ENCODE measurements around the gene ANKRD13D. TPM values are rescaled to one million over a fixed set of nuclear protein-coding genes. Genes with fewer than 3 reads are reported as not detected.

ANKRD13D gene
- total RNA-seq, 2 experiments from 2014 or later: 148 to 172 TPM

GRCh38 chr11:67300256-67300755, 11.2 kb downstream of the ANKRD13D start:
- ATAC-seq: no peak
- peaks cover 40% of the 10 kb centered on the region for H3K36me3 Mint-ChIP-seq
- no peak for DNase-seq
- no peaks in the 10 kb centered on the region for H3K27me3 Mint-ChIP-seq
- no peak overlapping the region for H3K4me3 Mint-ChIP-seq
- no peak overlapping the region for H3K27ac Mint-ChIP-seq
- H3K9me3 Mint-ChIP-seq (ENCODE audit: low read depth): peaks cover 8% of the 10 kb centered on the region
- H3K4me1 Mint-ChIP-seq: peaks cover 16% of the 10 kb centered on the region
- CTCF ChIA-PET: interaction anchor here (0.7 kb wide), 1 partner anchor 12 kb away, joined by 3 read pairs; no protein-coding TSS in a partner anchor

- no peak for ATAC-seq
- Mint-ChIP-seq H3K4me3 (no peak overlapping the region), H3K36me3 (peaks cover 35% of the 10 kb centered on the region), H3K4me1 (peaks cover 16% of the 10 kb centered on the region), H3K27me3 (no peaks in the 10 kb centered on the region), H3K27ac (no peak overlapping the region), H3K9me3 (ENCODE audit: low read depth) (peaks cover 8% of the 10 kb centered on the region)
- CTCF ChIA-PET: interaction anchor here (0.7 to 3.1 kb wide), 3 partner anchors 11 to 34 kb away, joined by 3 to 9 read pairs (median 3); partner anchors contain the start of gene ANKRD13D
- no peak for DNase-seq
Observed at GRCh38 chr11:67300756-67301312, 11.7 kb downstream of the ANKRD13D start.

- no peak overlapping the region for H3K27ac Mint-ChIP-seq
Observed at GRCh38 chr11:67301313-67301921, 12.3 kb downstream of the ANKRD13D start.

GRCh38 chr11:67301951-67302516, 12.9 kb downstream of the ANKRD13D start:
- H3K27ac Mint-ChIP-seq: no peak overlapping the region
- peaks cover under 1% of the 10 kb centered on the region for H3K9me3 Mint-ChIP-seq (ENCODE audit: low read depth)
- ATAC-seq: no peak
- peaks cover 13% of the 10 kb centered on the region for H3K4me1 Mint-ChIP-seq
- no peak for DNase-seq
- no peaks in the 10 kb centered on the region for H3K27me3 Mint-ChIP-seq
- no peak overlapping the region for H3K4me3 Mint-ChIP-seq
- CTCF ChIA-PET: interaction anchor here (1.2 to 4.4 kb wide), 6 partner anchors 8 to 44 kb away, joined by 3 to 29 read pairs (median 10); partner anchors contain the start of gene ANKRD13D
- peaks cover 23% of the 10 kb centered on the region for H3K36me3 Mint-ChIP-seq

More at GRCh38 chr11:67301313-67301921, 12.3 kb downstream of the ANKRD13D start:
- Mint-ChIP-seq H3K36me3 (peaks cover 29% of the 10 kb centered on the region), H3K4me1 (peaks cover 13% of the 10 kb centered on the region), H3K27me3 (no peaks in the 10 kb centered on the region), H3K4me3 (no peak overlapping the region), H3K9me3 (ENCODE audit: low read depth) (peaks cover 4% of the 10 kb centered on the region)
- CTCF ChIA-PET: interaction anchor here (0.9 to 4.4 kb wide), 5 partner anchors 8 to 39 kb away, joined by 3 to 29 read pairs (median 10); partner anchors contain the start of gene ANKRD13D
- DNase-seq: no peak
- ATAC-seq: no peak

GRCh38 chr11:67302571-67303131, 13.5 kb downstream of the ANKRD13D start:
- Mint-ChIP-seq H3K9me3 (ENCODE audit: low read depth) (no peaks in the 10 kb centered on the region), H3K4me3 (peak overlapping the region; percentile 41), H3K36me3 (peaks cover 21% of the 10 kb centered on the region), H3K27me3 (no peaks in the 10 kb centered on the region), H3K27ac (peak overlapping the region; percentile 24), H3K4me1 (peaks cover 13% of the 10 kb centered on the region)
- CTCF ChIA-PET: interaction anchor here (0.7 to 4.4 kb wide), 9 partner anchors 9 to 43 kb away, joined by 3 to 29 read pairs (median 9); partner anchors contain the start of gene ANKRD13D
- ATAC-seq (peak; percentile 2), DNase-seq (no peak)

GRCh38 chr11:67303132-67303834, 14.2 kb downstream of the ANKRD13D start, which contains the start of gene SSH3:
TSS of gene SSH3 (plus strand) at chr11:67303530. CDS start at chr11:67303626, 96 bp downstream.
- DNase-seq (peak; percentile 67), ATAC-seq (peak; percentile 92)
- Mint-ChIP-seq H3K9me3 (ENCODE audit: low read depth) (no peaks in the 10 kb centered on the region), H3K4me3 (peak within 1 kb of the TSS; percentile 69), H3K36me3 (peaks cover 15% of the 10 kb centered on the region), H3K4me1 (peaks cover 12% of the 10 kb centered on the region), H3K27me3 (no peaks in the 10 kb centered on the region), H3K27ac (peak within 1 kb of the TSS; percentile 24)
- CTCF ChIA-PET: interaction anchor here (0.7 to 4.4 kb wide), 9 partner anchors 10 to 43 kb away, joined by 3 to 29 read pairs (median 9); partner anchors contain the start of gene ANKRD13D

- DNase-seq: no peak
- H3K36me3 Mint-ChIP-seq: peaks cover 10% of the 10 kb centered on the region
- peaks cover 11% of the 10 kb centered on the region for H3K4me1 Mint-ChIP-seq
- peak; percentile 34 for ATAC-seq
- CTCF ChIA-PET: interaction anchor here (1.0 to 4.4 kb wide), 8 partner anchors 10 to 50 kb away, joined by 3 to 29 read pairs (median 10); partner anchors contain the start of gene ANKRD13D
- H3K9me3 Mint-ChIP-seq (ENCODE audit: low read depth): no peaks in the 10 kb centered on the region
- peak overlapping the region; percentile 69 for H3K4me3 Mint-ChIP-seq
- no peak overlapping the region for H3K27ac Mint-ChIP-seq
- no peaks in the 10 kb centered on the region for H3K27me3 Mint-ChIP-seq
Observed at GRCh38 chr11:67303835-67304411, 14.8 kb downstream of the ANKRD13D start.

- no peaks in the 10 kb centered on the region for H3K27me3 Mint-ChIP-seq
- peak overlapping the region; percentile 69 for H3K4me3 Mint-ChIP-seq
- DNase-seq (no peak), ATAC-seq (no peak)
- no peaks in the 10 kb centered on the region for H3K9me3 Mint-ChIP-seq (ENCODE audit: low read depth)
- CTCF ChIA-PET: interaction anchor here (0.8 to 4.4 kb wide), 4 partner anchors 11 to 78 kb away, joined by 3 to 29 read pairs (median 4); no protein-coding TSS in a partner anchor
- H3K36me3 Mint-ChIP-seq: peaks cover 8% of the 10 kb centered on the region
- no peak overlapping the region for H3K27ac Mint-ChIP-seq
- peaks cover 11% of the 10 kb centered on the region for H3K4me1 Mint-ChIP-seq
Observed at GRCh38 chr11:67304511-67305113, 15.5 kb downstream of the ANKRD13D start.

GRCh38 chr11:67306769-67307544, 17.9 kb downstream of the ANKRD13D start:
- Mint-ChIP-seq H3K27ac (no peak overlapping the region), H3K36me3 (no peaks in the 10 kb centered on the region), H3K4me3 (no peak overlapping the region), H3K27me3 (no peaks in the 10 kb centered on the region), H3K9me3 (ENCODE audit: low read depth) (no peaks in the 10 kb centered on the region), H3K4me1 (peaks cover 14% of the 10 kb centered on the region)
- CTCF ChIA-PET: interaction anchor here (1.0 to 1.3 kb wide), 2 partner anchors 10 kb away, joined by 5 read pairs; no protein-coding TSS in a partner anchor
- DNase-seq: peak; percentile 33
- ATAC-seq: no peak

- H3K27ac Mint-ChIP-seq: no peak overlapping the region
- H3K9me3 Mint-ChIP-seq (ENCODE audit: low read depth): no peaks in the 10 kb centered on the region
- DNase-seq: peak; percentile 39
- no peaks in the 10 kb centered on the region for H3K36me3 Mint-ChIP-seq
- CTCF ChIA-PET: interaction anchor here (1.0 to 1.3 kb wide), 2 partner anchors 10 to 45 kb away, joined by 3 to 5 read pairs; no protein-coding TSS in a partner anchor
- H3K4me1 Mint-ChIP-seq: peaks cover 14% of the 10 kb centered on the region
- ATAC-seq: no peak
- H3K27me3 Mint-ChIP-seq: no peaks in the 10 kb centered on the region
- no peak overlapping the region for H3K4me3 Mint-ChIP-seq
Observed at GRCh38 chr11:67307545-67308001, 18.5 kb downstream of the ANKRD13D start.
